Fibroblast of skin of scalp (primary cell): ENCODE results near the gene ESR2. TPM values are rescaled to one million over a fixed set of nuclear protein-coding genes. Genes with fewer than 3 reads are reported as not detected.
A peak's percentile ranks its signal among the peaks of the same experiment; 100 is the strongest.
"Not testable (repeated sequence)": the region's sequence is repeated elsewhere in the genome, so short reads cannot be mapped to it uniquely, and the experiment has no call there.

Source experiments
- DNase-seq: peaks from one replicate; pipeline ENCODE4 v3.0.0-alpha.2; 2013
- polyA plus RNA-seq, 2 experiments: library from polyadenylated mRNA; unstranded; fragments of 120-200 nt; gene quantifications; one replicate each; pipeline ENCODE4 v1.2.1, GENCODE V29; 2013; ENCODE audit not compliant: insufficient read length in 2 of 2

ESR2 gene
- polyA plus RNA-seq (2013, experiment 1 of 2; ENCODE audit: insufficient read length) = 0.05 TPM
- polyA plus RNA-seq (2013, experiment 2 of 2; ENCODE audit: insufficient read length) = 0.05 TPM

GRCh38 chr14:64293976-64294671 lies at the start of gene ESR2:
Gene ESR2, minus strand, starts transcription at chr14:64294371. Its CDS starts 11,386 bp downstream, at chr14:64282985.
- peak; percentile 35 for DNase-seq

GRCh38 chr14:64340560-64341196 lies 46.5 kb upstream of the ESR2 start:
- DNase-seq = no peak

DNA sequence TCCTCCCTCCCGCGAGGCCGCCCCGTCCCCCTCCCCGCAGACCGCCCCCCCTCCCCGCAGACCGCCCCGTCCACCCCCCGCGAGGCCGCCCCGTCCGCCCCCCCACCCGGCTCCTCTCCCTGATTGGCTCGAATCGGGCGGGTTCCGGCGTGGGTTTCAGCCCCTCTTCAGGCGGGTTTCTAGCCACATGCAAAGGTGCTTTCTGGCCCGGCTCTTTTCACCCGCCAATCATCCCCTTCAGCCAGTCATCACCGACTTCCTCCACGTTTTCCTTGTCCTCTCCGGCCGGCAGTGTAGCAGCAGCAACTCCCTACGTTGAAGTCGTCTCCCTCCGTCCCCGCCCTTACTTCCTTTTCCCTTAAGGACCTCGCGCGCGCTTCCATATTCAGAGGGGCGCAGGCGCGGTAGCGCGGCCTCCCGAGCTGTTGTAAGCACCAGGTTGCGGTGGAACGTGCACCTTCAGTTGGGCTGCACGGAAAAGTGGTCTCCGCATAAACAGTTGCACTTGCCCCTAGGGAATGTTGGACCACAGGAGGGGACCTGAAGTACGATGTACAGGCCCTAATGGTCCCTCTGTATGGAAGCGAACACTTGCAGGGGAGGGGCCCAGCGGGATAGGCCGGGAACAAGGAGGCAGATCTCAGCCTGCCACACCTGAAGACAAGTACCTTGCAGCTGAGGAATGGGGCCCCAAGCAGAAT lies 44.6 kb upstream of the ESR2 start:
- DNase-seq = peak; percentile 98

DNA sequence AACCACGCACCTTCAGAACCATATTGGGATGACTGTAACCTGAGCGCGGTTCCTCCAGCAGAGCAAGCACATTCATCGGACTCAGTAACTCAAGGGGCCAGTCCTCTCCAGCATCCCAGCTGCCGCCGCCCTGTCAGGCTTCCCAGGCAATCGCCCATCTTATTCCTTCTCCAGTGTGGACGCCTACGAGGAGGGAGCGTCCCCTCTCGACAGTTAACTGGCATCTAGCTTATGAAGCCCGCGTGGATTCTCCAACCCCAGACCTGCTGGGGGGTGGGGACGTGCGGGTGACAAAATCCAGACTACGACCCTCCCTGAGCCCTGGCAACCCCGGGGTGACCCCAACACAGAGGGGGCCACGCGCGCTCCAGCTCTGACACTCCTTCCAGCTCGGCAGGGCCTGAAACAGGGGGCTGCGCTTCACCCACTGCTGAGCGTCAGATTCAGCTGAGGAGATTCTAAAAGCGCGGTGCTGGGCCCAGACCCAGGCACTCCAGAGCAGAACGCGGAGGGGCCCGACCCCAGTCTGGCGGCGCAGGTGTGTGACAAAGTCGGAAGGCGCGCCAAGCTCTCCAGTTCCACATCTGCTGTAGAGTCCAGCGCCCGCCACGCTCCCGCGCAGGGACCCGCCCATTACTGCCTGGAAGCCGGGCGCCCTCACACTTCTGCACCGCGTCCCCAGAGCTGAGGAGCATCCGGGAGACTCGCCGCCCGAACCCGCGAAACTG lies 43.9 kb upstream of the ESR2 start:
- peak; percentile 63 for DNase-seq

GRCh38 chr14:64329149-64329548 lies 35.0 kb upstream of the ESR2 start:
- no peak for DNase-seq

- DNase-seq = no peak
Measured at GRCh38 chr14:64326502-64326901, 32.3 kb upstream of the ESR2 start.

DNA sequence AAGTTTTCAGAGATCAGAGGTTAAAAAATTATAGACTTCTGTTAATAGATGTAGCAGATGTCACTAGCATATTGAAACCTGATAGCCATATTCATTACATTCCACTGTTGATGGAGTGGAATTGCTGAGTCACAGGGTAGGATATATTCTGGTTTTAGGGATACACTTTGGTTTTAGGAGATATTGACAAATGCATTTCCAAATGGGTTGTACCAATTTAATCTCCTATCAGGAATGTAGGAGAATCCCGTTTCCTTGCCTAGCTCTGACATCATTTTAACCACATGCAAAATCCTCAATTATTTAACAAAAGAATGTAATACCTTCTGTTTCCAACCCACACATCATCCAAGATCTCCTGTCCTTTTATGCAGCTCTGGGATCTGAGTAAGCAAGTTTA lies 30.7 kb upstream of the ESR2 start:
- peak; percentile 75 for DNase-seq

DNA sequence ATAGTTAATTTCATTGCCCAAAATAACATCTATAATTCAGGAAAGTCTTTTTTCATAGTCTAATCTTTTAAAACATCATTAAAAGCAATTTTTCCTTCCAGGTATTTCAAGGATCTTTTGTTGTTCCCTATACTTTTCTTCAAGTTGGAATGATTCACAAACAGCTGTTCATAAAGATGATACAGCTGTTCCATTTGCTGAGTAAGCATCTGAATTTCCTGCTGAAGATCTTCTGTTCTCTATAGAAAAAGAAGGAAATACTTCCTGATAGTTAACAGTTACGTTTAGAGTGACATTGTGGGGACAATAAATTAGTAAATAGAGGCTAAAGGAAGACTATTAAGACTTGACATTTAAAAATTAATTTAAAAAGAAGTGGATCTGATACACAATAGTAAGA lies 30.3 kb upstream of the ESR2 start:
- no peak for DNase-seq

DNA sequence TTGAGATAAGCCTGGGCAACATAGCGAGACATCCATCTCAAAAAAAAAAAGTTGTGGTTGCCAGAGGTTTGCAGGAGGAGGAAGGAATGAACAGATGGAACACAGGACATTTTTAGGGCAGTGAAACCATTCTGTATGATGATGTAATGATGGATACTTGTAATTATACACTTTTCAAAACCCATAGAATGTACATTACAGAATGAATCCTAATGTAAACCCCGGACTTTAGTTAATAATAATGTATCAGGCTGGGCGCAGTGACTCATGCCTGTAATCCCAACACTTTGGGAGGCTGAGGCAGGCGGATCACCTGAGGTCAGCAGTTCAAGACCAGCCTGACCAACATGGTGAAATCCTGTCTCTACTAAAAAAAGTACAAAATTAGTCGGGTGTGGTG lies 26.2 kb upstream of the ESR2 start:
- not testable (repeated sequence) for DNase-seq

- DNase-seq = not testable (repeated sequence)
Measured at GRCh38 chr14:64318695-64319094, 24.5 kb upstream of the ESR2 start.

DNA sequence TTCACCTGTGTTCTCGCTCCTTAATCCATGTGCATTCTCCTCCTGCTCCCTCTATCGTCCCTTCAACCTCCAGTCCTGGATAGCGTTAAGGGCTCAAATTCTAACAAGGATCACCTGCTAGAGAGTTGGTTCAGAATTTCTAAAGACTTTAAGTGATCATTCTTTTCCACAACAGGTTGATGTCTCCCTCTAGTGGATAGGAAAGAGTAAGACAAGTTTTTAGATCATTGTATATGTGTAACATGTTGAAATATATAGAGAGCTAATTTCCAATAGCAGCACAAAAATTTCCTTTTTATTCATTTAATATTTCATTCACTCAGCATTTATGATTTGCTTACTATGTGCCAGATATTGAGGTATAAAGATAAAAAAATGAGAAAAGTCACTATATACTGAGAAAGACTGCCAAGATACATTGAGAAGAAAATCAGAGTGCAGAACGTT lies 9.3 kb upstream of the ESR2 start:
- DNase-seq = peak; percentile 66

DNA sequence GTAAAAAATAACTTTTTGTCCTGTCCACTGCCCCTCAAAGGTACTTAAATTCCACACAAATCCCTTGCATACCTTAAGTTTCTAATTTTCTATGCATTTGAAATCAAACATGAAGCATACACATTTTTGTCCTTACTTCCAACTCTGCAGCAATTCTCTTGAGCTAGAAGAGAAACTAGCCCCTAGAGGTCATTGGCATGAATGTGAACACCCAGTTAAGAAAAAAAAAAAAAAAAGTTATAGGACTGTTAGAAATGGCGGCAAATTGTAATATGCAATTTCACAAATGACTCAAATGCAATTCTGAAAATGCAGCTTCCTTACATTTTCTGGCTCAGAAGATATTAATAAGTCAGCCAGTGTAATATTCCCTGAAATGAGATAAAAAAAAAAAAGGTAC lies 4.6 kb upstream of the ESR2 start:
- no peak for DNase-seq

- DNase-seq = no peak
Measured at GRCh38 chr14:64296561-64296960, 2.4 kb upstream of the ESR2 start.

GRCh38 chr14:64294672-64295413 lies 672 bp upstream of the ESR2 start:
- peak; percentile 41 for DNase-seq

DNA sequence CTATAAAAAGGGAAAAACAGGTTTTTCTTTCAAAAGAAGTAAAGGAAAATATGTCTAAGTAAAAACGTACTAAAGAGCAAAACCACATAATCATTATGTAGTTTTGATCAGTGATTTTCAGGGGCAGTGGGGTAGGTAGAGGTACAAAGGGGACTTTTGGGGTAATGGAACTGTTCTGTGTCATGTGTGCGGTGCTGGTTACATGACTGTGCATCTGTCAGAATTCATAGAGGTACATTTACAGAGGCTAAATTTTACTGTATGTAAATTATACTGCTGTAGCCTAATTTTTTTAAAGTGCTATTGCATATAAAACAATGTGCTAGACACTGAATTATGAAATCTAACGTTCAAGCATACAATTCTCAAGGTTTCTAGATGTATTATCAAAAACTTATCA lies 2.0 kb downstream of the ESR2 start:
- no peak for DNase-seq

GRCh38 chr14:64289571-64289970 lies 4.6 kb downstream of the ESR2 start:
- DNase-seq = no peak

DNA sequence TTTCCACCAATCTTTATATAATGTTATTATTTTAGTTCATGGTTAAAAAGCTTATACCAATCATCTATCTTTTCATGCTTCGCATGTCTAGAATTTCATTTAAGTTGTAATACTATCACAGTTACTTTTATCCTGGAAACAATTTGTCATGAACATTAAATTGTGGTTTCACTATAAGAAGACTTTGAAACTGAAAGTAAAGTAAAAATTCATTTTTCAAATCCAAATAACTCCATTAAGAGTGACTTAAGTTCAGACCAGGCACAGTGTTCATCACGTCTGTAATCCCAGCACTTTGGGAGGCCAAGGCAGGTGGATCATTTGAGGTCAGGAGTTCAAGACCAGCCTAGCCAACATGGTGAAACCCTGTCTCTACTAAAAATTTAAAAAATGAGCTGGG lies 12.4 kb downstream of the ESR2 start:
- DNase-seq = no peak

- no peak for DNase-seq
Measured at GRCh38 chr14:64279704-64280668, 14.2 kb downstream of the ESR2 start.

- DNase-seq = no peak
Measured at GRCh38 chr14:64278458-64278857, 15.7 kb downstream of the ESR2 start.

GRCh38 chr14:64272019-64272418 lies 22.2 kb downstream of the ESR2 start:
- no peak for DNase-seq

GRCh38 chr14:64266239-64266638 lies 27.9 kb downstream of the ESR2 start:
- DNase-seq = peak; percentile 64
